ENCODE measurements around the gene GMIP.

Gene GMIP

DNA sequence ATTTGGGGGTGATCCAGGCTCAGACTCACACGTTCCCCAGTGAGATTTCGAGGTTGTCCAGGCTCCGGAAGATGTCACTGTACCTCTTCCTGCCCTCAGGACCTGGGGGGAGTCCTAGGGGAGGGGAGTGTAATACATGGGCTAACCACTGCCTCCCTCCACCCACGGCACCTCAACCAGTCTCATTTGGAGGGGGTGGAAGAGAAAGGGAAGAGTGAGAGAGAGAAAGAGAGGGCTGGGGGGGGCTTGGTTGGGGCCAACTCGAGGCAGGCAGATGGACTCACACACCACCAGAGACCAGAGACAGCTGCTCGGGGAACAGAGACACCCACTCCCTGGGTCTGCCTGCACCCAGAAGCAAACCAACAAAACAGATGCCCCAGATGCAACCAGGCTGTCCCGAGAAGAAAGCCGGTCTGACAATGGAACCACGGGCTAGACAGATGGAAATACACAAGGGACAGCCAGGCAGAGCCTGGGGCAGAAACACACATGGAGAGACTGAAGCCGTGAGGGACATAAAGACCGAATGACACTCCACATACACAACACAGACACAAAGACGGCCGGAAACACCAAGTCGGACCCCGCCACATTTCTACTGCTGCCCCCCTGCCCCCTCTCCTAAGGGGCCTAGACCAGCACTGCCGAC, 825 bp downstream of the GMIP start:
- TF ChIP-seq, protein P1, sequence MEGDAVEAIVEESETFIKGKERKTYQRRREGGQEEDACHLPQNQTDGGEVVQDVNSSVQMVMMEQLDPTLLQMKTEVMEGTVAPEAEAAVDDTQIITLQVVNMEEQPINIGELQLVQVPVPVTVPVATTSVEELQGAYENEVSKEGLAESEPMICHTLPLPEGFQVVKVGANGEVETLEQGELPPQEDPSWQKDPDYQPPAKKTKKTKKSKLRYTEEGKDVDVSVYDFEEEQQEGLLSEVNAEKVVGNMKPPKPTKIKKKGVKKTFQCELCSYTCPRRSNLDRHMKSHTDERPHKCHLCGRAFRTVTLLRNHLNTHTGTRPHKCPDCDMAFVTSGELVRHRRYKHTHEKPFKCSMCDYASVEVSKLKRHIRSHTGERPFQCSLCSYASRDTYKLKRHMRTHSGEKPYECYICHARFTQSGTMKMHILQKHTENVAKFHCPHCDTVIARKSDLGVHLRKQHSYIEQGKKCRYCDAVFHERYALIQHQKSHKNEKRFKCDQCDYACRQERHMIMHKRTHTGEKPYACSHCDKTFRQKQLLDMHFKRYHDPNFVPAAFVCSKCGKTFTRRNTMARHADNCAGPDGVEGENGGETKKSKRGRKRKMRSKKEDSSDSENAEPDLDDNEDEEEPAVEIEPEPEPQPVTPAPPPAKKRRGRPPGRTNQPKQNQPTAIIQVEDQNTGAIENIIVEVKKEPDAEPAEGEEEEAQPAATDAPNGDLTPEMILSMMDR (IDR thresholded peaks at IDR 0.05; ENCODE audit: low read depth, low read length) = no peak
- H3K4me3 ChIP-seq (ENCODE audit: low read depth, low read length) = peak overlapping the region; percentile 93

DNA sequence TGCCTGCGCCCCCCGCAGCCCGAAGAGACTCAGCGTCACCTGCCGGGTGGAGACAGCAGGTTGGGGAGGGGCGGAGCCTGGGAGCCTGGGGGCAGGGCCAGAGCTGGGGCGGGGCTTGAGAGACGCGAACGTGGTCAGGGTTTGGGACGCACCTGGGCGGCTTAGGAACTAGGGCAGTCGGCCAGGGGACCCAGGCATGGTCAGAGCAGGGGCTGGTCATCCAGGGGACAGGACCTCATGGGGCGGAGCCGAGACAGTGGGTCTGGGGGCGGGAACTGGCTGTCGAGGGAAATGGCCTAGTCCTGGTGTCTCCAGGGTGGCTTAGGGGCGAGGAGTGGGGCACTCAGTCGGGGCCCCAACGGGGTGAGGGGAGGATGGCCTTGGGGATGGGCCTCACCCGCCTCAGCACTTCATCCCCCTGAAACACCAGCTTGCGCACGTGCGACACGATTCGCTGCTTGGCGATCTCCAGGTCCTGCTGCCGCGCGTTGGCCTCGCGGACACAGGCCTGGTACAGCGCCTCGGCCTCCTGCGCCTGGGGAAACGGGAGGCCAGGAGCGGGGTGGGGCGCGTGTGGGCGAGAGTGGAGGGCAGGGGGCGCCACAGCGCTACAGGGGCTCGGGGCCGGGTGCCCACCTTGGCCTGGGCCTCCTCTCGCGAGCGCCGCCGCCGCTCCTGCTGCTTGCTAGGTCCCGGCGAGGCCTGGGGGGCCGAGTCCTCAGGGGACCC, 5.8 kb downstream of the GMIP start:
- TF ChIP-seq, protein P1 (IDR thresholded peaks at IDR 0.05; ENCODE audit: low read depth, low read length) = no peak
- H3K4me3 ChIP-seq (ENCODE audit: low read depth, low read length) = no peak overlapping the region

DNA sequence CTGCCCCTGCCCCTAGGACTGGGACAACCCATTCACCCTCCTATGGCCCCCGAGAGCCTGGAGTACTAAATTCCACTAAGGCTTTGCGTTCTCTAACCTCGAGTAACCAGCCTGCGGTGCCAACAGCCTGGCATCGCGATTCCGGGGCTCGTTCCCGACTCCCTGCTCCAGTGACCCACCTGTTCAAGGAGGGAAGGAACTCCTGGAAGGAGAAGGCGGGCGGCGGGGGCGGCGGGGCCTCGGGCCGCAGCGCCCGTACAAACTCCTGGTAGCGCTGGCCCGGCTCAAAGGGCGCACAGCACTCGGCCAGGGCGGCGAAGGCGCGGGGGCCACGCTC, 6.3 kb downstream of the GMIP start:
- TF ChIP-seq, protein P1 (IDR thresholded peaks at IDR 0.05; ENCODE audit: low read depth, low read length) = no peak
- H3K4me3 ChIP-seq (ENCODE audit: low read depth, low read length) = no peak overlapping the region

DNA sequence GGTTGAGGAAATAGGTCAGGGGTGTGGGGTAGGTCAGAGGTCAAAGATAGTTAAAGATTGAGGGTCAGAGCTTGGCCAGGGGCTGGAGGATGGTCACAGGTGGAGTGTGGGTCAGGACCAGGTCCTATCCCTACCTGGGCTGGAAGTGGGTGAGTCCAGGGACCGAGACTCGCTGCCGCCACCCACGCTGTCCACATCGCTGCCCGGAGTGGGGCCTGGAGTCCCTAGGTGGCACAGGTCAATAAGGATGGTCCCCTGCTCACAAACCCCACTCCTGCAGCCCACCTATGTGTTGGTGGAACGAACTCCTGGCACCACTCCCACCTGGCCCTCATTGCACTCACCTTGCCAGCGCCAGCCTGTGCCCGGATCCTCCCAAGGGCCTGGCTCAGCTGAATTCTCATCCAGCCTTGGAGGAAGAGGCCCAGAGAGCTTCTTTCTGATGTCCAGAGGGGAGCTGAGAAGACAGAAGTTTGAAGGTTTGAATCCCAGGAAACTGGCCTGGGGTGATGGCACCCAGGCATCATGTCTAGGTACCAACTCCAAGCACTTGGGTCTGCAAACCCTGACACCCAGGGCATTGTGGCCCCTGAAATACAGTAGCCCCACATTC, 6.8 kb downstream of the GMIP start:
- TF ChIP-seq, protein P1 (IDR thresholded peaks at IDR 0.05; ENCODE audit: low read depth, low read length) = no peak
- no peak overlapping the region for H3K4me3 ChIP-seq (ENCODE audit: low read depth, low read length)

DNA sequence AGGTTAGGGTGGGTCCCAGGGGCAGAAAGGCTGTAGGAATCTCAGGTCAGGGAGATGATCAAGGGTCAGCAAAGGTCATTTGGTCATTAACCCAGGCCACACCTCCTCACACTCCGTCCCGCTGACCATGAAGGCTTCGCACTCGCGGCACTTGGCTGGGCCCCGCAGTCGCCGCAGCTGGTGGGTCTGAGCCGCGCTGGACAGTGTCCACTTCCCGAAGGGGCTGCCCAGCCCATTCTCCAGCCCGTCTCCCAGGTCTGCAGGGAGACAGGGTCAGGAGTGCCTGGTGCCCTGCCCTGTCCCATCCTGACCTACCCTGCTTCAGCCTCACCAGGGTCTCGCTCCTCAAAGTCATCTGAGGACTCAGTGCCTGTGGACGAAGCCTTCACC, 8.1 kb downstream of the GMIP start:
- no peak overlapping the region for H3K4me3 ChIP-seq (ENCODE audit: low read depth, low read length)
- TF ChIP-seq, protein P1 (IDR thresholded peaks at IDR 0.05; ENCODE audit: low read depth, low read length) = no peak

DNA sequence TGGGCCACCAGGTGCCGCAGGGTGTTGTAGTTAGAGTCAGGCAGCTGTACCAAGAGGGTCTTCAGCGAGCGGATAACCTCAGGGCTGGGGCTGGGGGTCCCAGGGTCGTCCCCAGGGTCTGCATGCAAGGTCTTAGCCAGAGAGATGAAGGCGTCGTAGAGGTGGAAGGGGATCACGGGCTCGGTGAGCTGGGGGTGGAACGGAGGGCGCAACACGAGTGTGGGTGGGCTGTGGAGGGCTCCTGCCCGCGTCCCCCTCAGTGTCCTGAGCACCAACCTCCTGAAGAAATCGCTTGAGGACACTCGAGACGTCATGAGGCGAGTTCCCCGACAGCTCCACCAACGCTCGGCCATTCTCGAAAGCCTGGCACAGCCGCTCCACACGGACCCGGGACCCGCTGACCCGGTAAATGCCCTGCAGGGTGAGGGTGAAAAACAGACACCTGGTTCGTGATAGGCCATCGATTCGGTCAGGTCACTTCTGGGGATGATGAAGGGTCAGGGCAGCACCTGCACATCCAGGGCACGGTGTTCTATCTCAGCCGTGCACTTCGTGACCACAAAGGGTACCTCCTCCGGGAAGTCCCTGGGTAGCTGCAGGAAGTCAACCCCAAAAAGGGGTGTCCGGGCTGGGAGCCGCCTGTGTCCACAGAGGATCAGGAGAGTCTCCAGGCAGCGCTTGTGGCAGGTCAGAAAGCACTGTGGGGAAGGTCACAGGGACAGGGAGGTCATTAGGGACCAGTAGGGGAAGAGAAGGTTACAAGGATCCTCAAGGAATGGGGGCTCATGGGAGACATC, 8.7 kb downstream of the GMIP start:
- no peak overlapping the region for H3K4me3 ChIP-seq (ENCODE audit: low read depth, low read length)
- TF ChIP-seq, protein P1 (IDR thresholded peaks at IDR 0.05; ENCODE audit: low read depth, low read length) = no peak
